IMR-90 (cell line): ENCODE measurements around the gene ARF3. TPM values are rescaled to one million over a fixed set of nuclear protein-coding genes. Genes with fewer than 3 reads are reported as not detected.

Experiments
- ATAC-seq: fragments of 200-7000 bp; cut with Tn5 transposase; 2 replicates; pipeline ENCODE4 v1.9.1; 2020; ENCODE audit warnings: low read depth, mild to moderate bottlenecking, moderate library complexity
- BruUV-seq: library from RNA; stranded (reverse); fragments of 400-500 nt; replicated peaks from 2 replicates; lab custom pipeline; 2021; lab: Mats Ljungman, UMichigan
- CTCF ChIA-PET: fragments of 300-600 bp; formaldehyde crosslinking; extraction: SDS; loops from one replicate; lab custom pipeline; 2021; ENCODE audit warnings: antibody characterized with exemption; lab: Yijun Ruan, JAX
- POLR2A ChIA-PET: fragments of 300-600 bp; sonication (Branson Sonifier 250); formaldehyde crosslinking; loops from one replicate; lab custom pipeline; 2022; ENCODE audit warnings: antibody characterized with exemption; ENCODE audit not compliant: unreplicated experiment; lab: Charles Lee
- DNase-seq: peaks from one replicate; pipeline ENCODE4 v3.0.0; 2013
- H2AFZ ChIP-seq: replicated peaks from 2 replicates; pipeline ENCODE3; 2013; ENCODE audit warnings: low read length, mild to moderate bottlenecking; ENCODE audit not compliant: poor library complexity
- H2AK5ac ChIP-seq: 2 replicates; pipeline ENCODE4 v1.6.1; 2013; ENCODE audit warnings: low read depth, low read length, inconsistent platforms
- H2AK9ac ChIP-seq: replicated peaks from 2 replicates; pipeline ENCODE3; 2013; ENCODE audit warnings: mild to moderate bottlenecking, low read depth, low read length, moderate library complexity; ENCODE audit not compliant: poor library complexity
- H2BK120ac ChIP-seq: 2 replicates; pipeline ENCODE4 v1.6.1; 2013; ENCODE audit warnings: low read depth, low read length, inconsistent platforms
- H2BK15ac ChIP-seq: 3 replicates; pipeline ENCODE4 v1.6.1; 2013; ENCODE audit warnings: low read depth, low read length, inconsistent platforms
- H2BK20ac ChIP-seq: 2 replicates; pipeline ENCODE4 v1.6.1; 2013; ENCODE audit warnings: low read depth, mild to moderate bottlenecking, inconsistent platforms, low read length, moderate library complexity
- H2BK5ac ChIP-seq: 2 replicates; pipeline ENCODE4 v1.6.1; 2013; ENCODE audit warnings: mild to moderate bottlenecking, low read depth, low read length, inconsistent platforms; ENCODE audit not compliant: poor library complexity, severe bottlenecking
- H3K14ac ChIP-seq: replicated peaks from 2 replicates; pipeline ENCODE4 v1.6.1; 2013; ENCODE audit warnings: low read depth, low read length, inconsistent platforms
- H3K18ac ChIP-seq: 2 replicates; pipeline ENCODE4 v1.6.1; 2013; ENCODE audit warnings: low read depth, low read length, control low read depth
- H3K23ac ChIP-seq: 2 replicates; pipeline ENCODE4 v1.6.1; 2013; ENCODE audit warnings: low read depth, low read length, inconsistent platforms
- H3K27ac ChIP-seq: 2 replicates; pipeline ENCODE4 v1.5.1; 2013; ENCODE audit warnings: mild to moderate bottlenecking, control low read depth, low read length; ENCODE audit not compliant: insufficient read depth
- H3K27me3 ChIP-seq: 2 replicates; pipeline ENCODE4 v1.6.1; 2013; ENCODE audit warnings: low read length; ENCODE audit not compliant: control insufficient read depth, insufficient read depth
- H3K36me3 ChIP-seq: 2 replicates; pipeline ENCODE4 v1.6.1; 2013; ENCODE audit warnings: low read length, mixed read lengths; ENCODE audit not compliant: control insufficient read depth, insufficient read depth
- H3K4ac ChIP-seq: 2 replicates; pipeline ENCODE4 v1.6.1; 2013; ENCODE audit warnings: low read depth, low read length, inconsistent platforms
- H3K4me1 ChIP-seq: 2 replicates; pipeline ENCODE4 v1.6.1; 2013; ENCODE audit warnings: low read length, mixed read lengths; ENCODE audit not compliant: control insufficient read depth, insufficient read depth
- H3K4me2 ChIP-seq: 2 replicates; pipeline ENCODE4 v1.6.1; 2013; ENCODE audit warnings: low read depth, mild to moderate bottlenecking, control low read depth, low read length, moderate library complexity
- H3K4me3 ChIP-seq: 2 replicates; pipeline ENCODE4 v1.5.1; 2013; ENCODE audit warnings: low read depth, mild to moderate bottlenecking, control low read depth, low read length, moderate library complexity; ENCODE audit not compliant: insufficient read depth
- H3K56ac ChIP-seq: 2 replicates; pipeline ENCODE4 v1.6.1; 2013; ENCODE audit warnings: low read length, inconsistent platforms; ENCODE audit not compliant: insufficient read depth; ENCODE audit errors: extremely low read depth
- H3K79me1 ChIP-seq, 2 experiments: 2 replicates each; pipeline ENCODE4 v1.6.1; 2013; ENCODE audit warnings: low read length in 2 of 2, inconsistent platforms in 1 of 2, low read depth in 1 of 2
- H3K9ac ChIP-seq: 2 replicates; pipeline ENCODE4 v1.6.1; 2013; ENCODE audit warnings: low read depth, low read length, control low read depth
- H3K9me1 ChIP-seq: 2 replicates; pipeline ENCODE4 v1.6.1; 2013; ENCODE audit warnings: low read length, inconsistent platforms; ENCODE audit not compliant: insufficient read depth
- H3K9me3 ChIP-seq: 2 replicates; pipeline ENCODE4 v1.6.1; 2013; ENCODE audit warnings: low read length; ENCODE audit not compliant: control insufficient read depth, insufficient read depth
- H4K20me1 ChIP-seq: 2 replicates; pipeline ENCODE4 v1.6.1; 2013; ENCODE audit warnings: low read length, inconsistent platforms; ENCODE audit not compliant: insufficient read depth
- H4K5ac ChIP-seq: 2 replicates; pipeline ENCODE4 v1.6.1; 2013; ENCODE audit warnings: mild to moderate bottlenecking, low read depth, low read length, control low read depth
- H4K8ac ChIP-seq, 2 experiments: 2 replicates each; pipeline ENCODE4 v1.6.1; 2013; ENCODE audit warnings: low read depth in 2 of 2, low read length in 2 of 2, control low read depth in 1 of 2, inconsistent platforms in 1 of 2
- H4K91ac ChIP-seq: 2 replicates; pipeline ENCODE4 v1.6.1; 2013; ENCODE audit warnings: low read depth, low read length, inconsistent platforms; ENCODE audit not compliant: insufficient read depth
- BHLHE40 ChIP-seq: fragments of 150-350 bp; IDR thresholded peaks from 2 replicates; pipeline ENCODE4 v1.6.1; 2016; ENCODE audit warnings: mild to moderate bottlenecking, low read depth, low read length
- CEBPB ChIP-seq: IDR thresholded peaks from 2 replicates; pipeline ENCODE4 v1.6.1; 2012; ENCODE audit warnings: low read depth, low read length, improper control_type of control experiment
- CHD1 ChIP-seq: IDR thresholded peaks from 2 replicates; pipeline ENCODE4 v1.6.1; 2012; ENCODE audit warnings: low read depth, low read length, improper control_type of control experiment
- CTCF ChIP-seq: conservative IDR thresholded peaks from 2 replicates; pipeline ENCODE4 v1.5.1; 2012; ENCODE audit warnings: mild to moderate bottlenecking, low read depth, low read length, improper control_type of control experiment
- ELK1 ChIP-seq: fragments of 150-350 bp; IDR thresholded peaks from 2 replicates; pipeline ENCODE4 v1.6.1; 2016; ENCODE audit warnings: low read depth, mild to moderate bottlenecking, low read length, moderate library complexity, borderline replicate concordance
- FOS ChIP-seq: fragments of 150-350 bp; IDR thresholded peaks from 2 replicates; pipeline ENCODE4 v1.6.1; 2016; ENCODE audit warnings: low read depth, low read length
- MAFK ChIP-seq: IDR thresholded peaks from 2 replicates; pipeline ENCODE4 v1.6.1; 2012; ENCODE audit warnings: low read depth, low read length, improper control_type of control experiment
- MAZ ChIP-seq: IDR thresholded peaks from 2 replicates; pipeline ENCODE4 v1.6.1; 2012; ENCODE audit warnings: low read depth, mild to moderate bottlenecking, low read length, improper control_type of control experiment, moderate library complexity, borderline replicate concordance
- MXI1 ChIP-seq: IDR thresholded peaks from 2 replicates; pipeline ENCODE4 v1.6.1; 2012; ENCODE audit warnings: low read depth, mild to moderate bottlenecking, low read length, moderate library complexity, borderline replicate concordance
- NFE2L2 ChIP-seq: fragments of 150-350 bp; IDR thresholded peaks from 2 replicates; pipeline ENCODE4 v1.6.1; 2016; ENCODE audit warnings: low read depth, mild to moderate bottlenecking, low read length
- POLR2A ChIP-seq: IDR thresholded peaks from 2 replicates; pipeline ENCODE4 v1.6.1; 2012; ENCODE audit warnings: mild to moderate bottlenecking, low read depth, low read length
- RAD21 ChIP-seq: IDR thresholded peaks from 2 replicates; pipeline ENCODE4 v1.6.1; 2012; ENCODE audit warnings: low read length, improper control_type of control experiment
- RCOR1 ChIP-seq: IDR thresholded peaks from 2 replicates; pipeline ENCODE4 v1.6.1; 2012; ENCODE audit warnings: mild to moderate bottlenecking, low read length, improper control_type of control experiment; ENCODE audit not compliant: insufficient replicate concordance
- RFX5 ChIP-seq: IDR thresholded peaks from 2 replicates; pipeline ENCODE4 v1.8.0; 2012; ENCODE audit warnings: low read depth, mild to moderate bottlenecking, low read length, moderate library complexity
- SMC3 ChIP-seq: fragments of 150-350 bp; IDR thresholded peaks from 2 replicates; pipeline ENCODE4 v1.6.1; 2016; ENCODE audit warnings: low read depth, mild to moderate bottlenecking, antibody characterized with exemption, low read length, moderate library complexity
- USF2 ChIP-seq: fragments of 150-350 bp; IDR thresholded peaks from 2 replicates; pipeline ENCODE4 v1.6.1; 2017; ENCODE audit warnings: mild to moderate bottlenecking, antibody characterized with exemption, low read length, low read depth
- dilution Hi-C: fragments of 300-500 bp; cut with HindIII; formaldehyde crosslinking; loops from one replicate; pipeline ENCODE4 v1.14.3; 2018; ENCODE audit warnings: low sequenced_read_pairs; ENCODE audit not compliant: unreplicated experiment
- in situ Hi-C: fragments of 300-500 bp; cut with MboI; formaldehyde crosslinking; loops from 3 replicates; pipeline ENCODE4 v1.14.3; 2019; ENCODE audit warnings: low sequenced_read_pairs, inconsistent platforms, mixed read lengths
- intact Hi-C: fragments of 100-400 bp; cut with micrococcal nuclease; formaldehyde crosslinking; loops from 2 replicates; pipeline ENCODE4 v1.10.0; 2022
- polyA plus RNA-seq, 3 experiments: library from polyadenylated mRNA; depleted of rRNA; stranded (reverse); fragments of >200 nt; gene quantifications; 2 replicates each; pipeline ENCODE4 v1.2.3, GENCODE V29; 2012; ENCODE audit warnings: low replicate concordance in 1 of 3
- total RNA-seq: library from RNA; depleted of rRNA; stranded (reverse); fragments of >200 nt; gene quantifications from 2 replicates; pipeline ENCODE4 v1.2.3, GENCODE V29; 2012

Gene ARF3
- total and polyA plus RNA-seq, 2 of the 4 experiments (the other 2 are of a cell fraction): 97.7 to 198 TPM

GRCh38 chr12:48965298-48965838 lies 8.1 kb upstream of the ARF3 start:
- no peak overlapping the region for H3K4me2 ChIP-seq
- ATAC-seq (peak; percentile 80), DNase-seq (peak; percentile 38)
- H2BK120ac ChIP-seq: no peak overlapping the region
- H3K27me3 ChIP-seq: peaks cover 59% of the 10 kb centered on the region
- BruUV-seq: no TSS peak
- H4K20me1 ChIP-seq: no peaks in the 10 kb centered on the region
- dilution Hi-C loops (no loop called here), in situ Hi-C loops (no loop called here), intact Hi-C loops (no loop called here)
- TF ChIP-seq POLR2A: no peak
- TF ChIP-seq SMC3: peak; percentile 46
- TF ChIP-seq FOS: no peak
- TF ChIP-seq RFX5: no peak
- no peak for TF ChIP-seq BHLHE40
- TF ChIP-seq CTCF: peak; percentile 62
- TF ChIP-seq RAD21: peak; percentile 65
- no peak for TF ChIP-seq RCOR1
- no peak for TF ChIP-seq ELK1
- no peak for TF ChIP-seq USF2
- no peak for TF ChIP-seq CHD1
- TF ChIP-seq CEBPB: no peak
- TF ChIP-seq NFE2L2: no peak
- no peak for TF ChIP-seq MAFK
- TF ChIP-seq MXI1: no peak
- no peak for TF ChIP-seq MAZ
- H2BK15ac ChIP-seq: no peak overlapping the region
- ChIA-PET CTCF (no interaction called here), POLR2A (no interaction called here)
- no peak overlapping the region for H4K91ac ChIP-seq
- no peak overlapping the region for H3K4ac ChIP-seq
- H2AK9ac ChIP-seq: no peak overlapping the region
- no peaks in the 10 kb centered on the region for H3K79me1 ChIP-seq
- no peak overlapping the region for H3K4me3 ChIP-seq
- no peak overlapping the region for H2BK5ac ChIP-seq
- H3K56ac ChIP-seq: no peak overlapping the region
- no peaks in the 10 kb centered on the region for H3K9me3 ChIP-seq
- no peak overlapping the region for H3K14ac ChIP-seq
- no peak overlapping the region for H2AK5ac ChIP-seq
- H4K8ac ChIP-seq: no peak overlapping the region
- H3K18ac ChIP-seq: no peak overlapping the region
- no peak overlapping the region for H2BK20ac ChIP-seq
- no peak overlapping the region for H3K9ac ChIP-seq
- H2AFZ ChIP-seq: no peak overlapping the region
- H3K4me1 ChIP-seq: peaks cover 3% of the 10 kb centered on the region; the same call in 1 of the 2 replicates
- no peak overlapping the region for H3K27ac ChIP-seq
- H3K23ac ChIP-seq: no peak overlapping the region
- no peaks in the 10 kb centered on the region for H3K36me3 ChIP-seq
- no peak overlapping the region for H4K5ac ChIP-seq
- H3K9me1 ChIP-seq: no peaks in the 10 kb centered on the region
